ENCODE measurements around the gene SNAP25.

The SNAP25 gene

DNA sequence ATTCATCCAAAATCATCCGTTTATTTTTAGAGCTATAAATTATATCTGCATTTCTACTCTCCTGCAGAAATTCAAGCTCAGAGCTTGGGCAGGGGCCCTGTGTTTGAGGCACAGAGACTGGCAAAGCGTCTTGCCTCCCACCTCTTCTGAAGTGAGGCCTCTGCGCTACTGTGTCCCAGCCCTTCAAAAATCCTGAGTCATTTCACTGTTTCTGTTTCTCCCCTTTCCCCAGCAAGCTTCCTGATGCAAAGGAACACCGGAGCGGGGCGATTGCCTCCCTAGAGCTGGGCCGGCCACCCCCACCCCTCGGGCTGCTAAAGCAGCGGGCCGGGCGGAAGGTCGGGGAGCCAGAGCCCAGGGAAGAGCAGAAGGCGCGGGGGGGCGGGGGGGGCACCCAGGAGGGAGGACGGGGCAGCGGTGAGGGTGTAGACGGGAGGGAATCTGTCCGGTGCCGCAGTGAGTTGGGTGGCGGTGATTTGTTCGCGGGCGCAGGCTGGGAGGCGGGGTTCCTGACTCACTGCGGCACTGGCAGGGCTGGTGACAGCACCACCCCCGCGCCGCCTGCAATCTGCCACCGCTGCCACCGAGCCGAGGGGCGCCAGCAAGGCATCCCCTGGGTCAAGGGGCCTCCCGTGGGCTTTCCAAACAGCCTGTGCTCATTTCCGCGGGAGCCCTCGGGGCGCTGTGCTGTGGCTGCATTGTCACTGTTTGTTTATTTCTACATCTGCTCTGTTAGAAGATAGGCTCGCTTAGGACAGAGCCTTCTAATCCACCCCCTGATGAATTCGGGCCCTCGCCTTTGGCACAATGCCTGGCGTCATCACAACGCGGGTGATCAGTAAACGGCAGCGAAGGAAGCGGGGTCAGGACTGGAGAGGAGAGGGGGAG, 46.5 kb upstream of the SNAP25 start:
- no peaks in the 10 kb centered on the region for H3K9me2 ChIP-seq (replicated peaks; ENCODE audit: control insufficient read depth, low read length)
- no peak overlapping the region for H3K4me3 ChIP-seq (ENCODE audit: low read length)
- no peaks in the 10 kb centered on the region for H3K27me3 ChIP-seq (ENCODE audit: control insufficient read depth, low read length)
- H3K27ac ChIP-seq (ENCODE audit: low read depth, low read length), result no peak overlapping the region
- no peaks in the 10 kb centered on the region for H3K79me2 ChIP-seq (ENCODE audit: control insufficient read depth, low read length)
- no peaks in the 10 kb centered on the region for H3K9me3 ChIP-seq (ENCODE audit: control insufficient read depth, insufficient read depth, low read length)
- no peaks in the 10 kb centered on the region for H4K20me1 ChIP-seq (ENCODE audit: control insufficient read depth, insufficient read depth, low read depth, low read length)
- no peaks in the 10 kb centered on the region for H3K36me3 ChIP-seq (ENCODE audit: control insufficient read depth, low read length)
- H3K4me1 ChIP-seq (ENCODE audit: control insufficient read depth, low read length), result no peaks in the 10 kb centered on the region
- no peak overlapping the region for H3K4me2 ChIP-seq (ENCODE audit: low read length)
- H3F3A ChIP-seq (ENCODE audit: control insufficient read depth, insufficient read depth), result no peaks in the 10 kb centered on the region
- TF ChIP-seq EZH2phosphoT487 (IDR thresholded peaks at IDR 0.05; ENCODE audit: borderline replicate concordance, low read length), result no peak
- TF ChIP-seq, protein P1, sequence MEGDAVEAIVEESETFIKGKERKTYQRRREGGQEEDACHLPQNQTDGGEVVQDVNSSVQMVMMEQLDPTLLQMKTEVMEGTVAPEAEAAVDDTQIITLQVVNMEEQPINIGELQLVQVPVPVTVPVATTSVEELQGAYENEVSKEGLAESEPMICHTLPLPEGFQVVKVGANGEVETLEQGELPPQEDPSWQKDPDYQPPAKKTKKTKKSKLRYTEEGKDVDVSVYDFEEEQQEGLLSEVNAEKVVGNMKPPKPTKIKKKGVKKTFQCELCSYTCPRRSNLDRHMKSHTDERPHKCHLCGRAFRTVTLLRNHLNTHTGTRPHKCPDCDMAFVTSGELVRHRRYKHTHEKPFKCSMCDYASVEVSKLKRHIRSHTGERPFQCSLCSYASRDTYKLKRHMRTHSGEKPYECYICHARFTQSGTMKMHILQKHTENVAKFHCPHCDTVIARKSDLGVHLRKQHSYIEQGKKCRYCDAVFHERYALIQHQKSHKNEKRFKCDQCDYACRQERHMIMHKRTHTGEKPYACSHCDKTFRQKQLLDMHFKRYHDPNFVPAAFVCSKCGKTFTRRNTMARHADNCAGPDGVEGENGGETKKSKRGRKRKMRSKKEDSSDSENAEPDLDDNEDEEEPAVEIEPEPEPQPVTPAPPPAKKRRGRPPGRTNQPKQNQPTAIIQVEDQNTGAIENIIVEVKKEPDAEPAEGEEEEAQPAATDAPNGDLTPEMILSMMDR (IDR thresholded peaks at IDR 0.05; ENCODE audit: low read depth, low read length, poor library complexity, severe bottlenecking), result no peak

DNA sequence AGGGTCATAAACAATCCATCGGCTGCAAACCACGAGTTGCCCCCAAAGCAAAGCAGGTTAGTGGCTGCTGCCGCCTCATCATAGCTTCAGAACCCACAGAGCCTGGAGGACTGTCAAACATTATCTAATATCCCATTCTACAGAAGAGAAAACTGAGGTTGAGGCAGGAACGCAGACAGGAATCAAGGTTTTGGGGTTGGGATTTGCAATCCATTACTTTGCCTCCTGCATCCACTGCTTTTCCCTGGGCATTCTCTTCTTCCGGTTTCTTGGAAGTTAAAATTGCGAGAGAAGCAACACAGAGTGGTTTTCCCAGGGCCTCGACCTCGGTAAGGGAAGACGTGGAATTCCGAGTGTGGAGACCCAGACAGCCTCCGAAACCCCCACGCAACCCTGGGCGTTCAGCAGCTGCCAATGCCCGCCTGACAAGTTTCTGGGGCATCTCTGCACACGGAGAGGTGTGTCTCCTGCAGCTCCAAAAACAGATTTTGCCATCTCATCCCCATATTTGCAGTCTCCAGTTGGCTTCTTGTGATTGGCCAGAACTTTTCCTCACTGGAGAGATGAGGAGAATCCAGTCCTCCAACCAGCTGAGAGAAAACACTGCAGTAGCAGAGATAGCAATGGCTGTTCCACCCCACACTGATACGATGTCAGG, 45.5 kb upstream of the SNAP25 start:
- Histone ChIP-seq H3K27me3 (ENCODE audit: control insufficient read depth, low read length) (no peaks in the 10 kb centered on the region), H3K27ac (ENCODE audit: low read depth, low read length) (no peak overlapping the region), H4K20me1 (ENCODE audit: control insufficient read depth, insufficient read depth, low read depth, low read length) (no peaks in the 10 kb centered on the region), H3K79me2 (ENCODE audit: control insufficient read depth, low read length) (no peaks in the 10 kb centered on the region), H3F3A (ENCODE audit: control insufficient read depth, insufficient read depth) (no peaks in the 10 kb centered on the region), H3K4me2 (ENCODE audit: low read length) (no peak overlapping the region), H3K36me3 (ENCODE audit: control insufficient read depth, low read length) (no peaks in the 10 kb centered on the region), H3K4me1 (ENCODE audit: control insufficient read depth, low read length) (no peaks in the 10 kb centered on the region), H3K4me3 (ENCODE audit: low read length) (no peak overlapping the region), H3K9me2 (replicated peaks; ENCODE audit: control insufficient read depth, low read length) (no peaks in the 10 kb centered on the region), H3K9me3 (ENCODE audit: control insufficient read depth, insufficient read depth, low read length) (no peaks in the 10 kb centered on the region)
- TF ChIP-seq, protein P1 (IDR thresholded peaks at IDR 0.05; ENCODE audit: low read depth, low read length, poor library complexity, severe bottlenecking), result no peak
- TF ChIP-seq EZH2phosphoT487 (IDR thresholded peaks at IDR 0.05; ENCODE audit: borderline replicate concordance, low read length), result no peak

DNA sequence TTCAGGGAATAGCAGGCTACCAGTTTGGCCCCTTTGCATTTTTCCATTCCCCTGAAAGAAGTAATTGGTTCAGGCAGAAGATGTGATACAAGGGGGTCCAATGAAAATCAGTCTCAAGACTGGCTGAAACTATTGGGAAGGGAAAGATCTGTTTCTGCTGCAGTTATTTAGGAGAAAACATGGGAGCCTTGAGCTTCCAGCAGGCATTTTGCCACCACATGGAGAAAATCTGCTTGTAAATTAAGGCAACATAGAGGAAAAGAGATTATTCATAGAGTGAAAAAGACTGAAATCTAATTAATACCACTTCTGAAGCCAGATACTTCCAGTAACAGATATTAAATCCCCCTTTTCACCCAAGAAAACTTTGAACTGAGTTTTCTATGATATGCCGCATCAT, 44.2 kb upstream of the SNAP25 start:
- Histone ChIP-seq H3K27ac (ENCODE audit: low read depth, low read length) (no peak overlapping the region), H3K4me3 (ENCODE audit: low read length) (no peak overlapping the region), H3K79me2 (ENCODE audit: control insufficient read depth, low read length) (no peaks in the 10 kb centered on the region), H3K36me3 (ENCODE audit: control insufficient read depth, low read length) (no peaks in the 10 kb centered on the region), H4K20me1 (ENCODE audit: control insufficient read depth, insufficient read depth, low read depth, low read length) (no peaks in the 10 kb centered on the region), H3K4me1 (ENCODE audit: control insufficient read depth, low read length) (no peaks in the 10 kb centered on the region), H3K4me2 (ENCODE audit: low read length) (no peak overlapping the region), H3F3A (ENCODE audit: control insufficient read depth, insufficient read depth) (no peaks in the 10 kb centered on the region), H3K9me2 (replicated peaks; ENCODE audit: control insufficient read depth, low read length) (no peaks in the 10 kb centered on the region), H3K27me3 (ENCODE audit: control insufficient read depth, low read length) (no peaks in the 10 kb centered on the region), H3K9me3 (ENCODE audit: control insufficient read depth, insufficient read depth, low read length) (no peaks in the 10 kb centered on the region)
- TF ChIP-seq, protein P1 (IDR thresholded peaks at IDR 0.05; ENCODE audit: low read depth, low read length, poor library complexity, severe bottlenecking), result no peak
- TF ChIP-seq EZH2phosphoT487 (IDR thresholded peaks at IDR 0.05; ENCODE audit: borderline replicate concordance, low read length), result no peak
